Measurements from ENCODE around the gene PPP1R7. TPM values are rescaled to one million over a fixed set of nuclear protein-coding genes. Genes with fewer than 3 reads are reported as not detected.

PPP1R7 gene
- total RNA-seq, 1 experiment from 2014 or later: 65.4 TPM

DNA sequence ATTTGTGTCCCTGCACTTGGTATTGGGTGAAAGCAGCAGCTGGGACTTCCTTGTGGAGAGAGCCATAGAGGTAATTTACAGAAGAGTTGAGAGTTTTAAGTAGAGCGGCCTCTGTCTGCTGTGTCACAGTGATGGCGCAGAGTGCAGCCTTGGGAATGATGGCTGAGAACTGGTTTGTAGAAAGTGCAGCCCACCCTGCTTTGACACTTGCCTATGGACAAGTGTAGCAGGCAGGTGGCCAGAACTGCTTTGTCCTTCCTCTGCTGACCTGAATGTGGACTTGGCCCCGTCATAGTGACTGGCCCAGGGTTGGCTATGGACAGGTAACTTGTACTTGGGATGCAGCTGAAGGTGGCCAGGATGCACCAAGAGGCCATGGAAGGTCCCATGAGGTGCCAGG lies 31.9 kb downstream of the PPP1R7 start:
- H3K4me1 Mint-ChIP-seq (ENCODE audit: low read depth, unreplicated experiment): no peaks in the 10 kb centered on the region
- CTCF ChIA-PET: interaction anchor here (0.7 kb wide), 1 partner anchor 57 kb away, joined by 3 read pairs; no protein-coding TSS in a partner anchor
- H3K9me3 Mint-ChIP-seq (ENCODE audit: low read depth, unreplicated experiment): no peaks in the 10 kb centered on the region
- no peak for DNase-seq
- no peak overlapping the region for H3K4me3 Mint-ChIP-seq (ENCODE audit: low read depth, unreplicated experiment)
- peaks cover 21% of the 10 kb centered on the region for H3K36me3 Mint-ChIP-seq (ENCODE audit: insufficient read depth, unreplicated experiment)
- H3K27ac Mint-ChIP-seq (ENCODE audit: unreplicated experiment): no peak overlapping the region
- TF ChIP-seq, protein P1, sequence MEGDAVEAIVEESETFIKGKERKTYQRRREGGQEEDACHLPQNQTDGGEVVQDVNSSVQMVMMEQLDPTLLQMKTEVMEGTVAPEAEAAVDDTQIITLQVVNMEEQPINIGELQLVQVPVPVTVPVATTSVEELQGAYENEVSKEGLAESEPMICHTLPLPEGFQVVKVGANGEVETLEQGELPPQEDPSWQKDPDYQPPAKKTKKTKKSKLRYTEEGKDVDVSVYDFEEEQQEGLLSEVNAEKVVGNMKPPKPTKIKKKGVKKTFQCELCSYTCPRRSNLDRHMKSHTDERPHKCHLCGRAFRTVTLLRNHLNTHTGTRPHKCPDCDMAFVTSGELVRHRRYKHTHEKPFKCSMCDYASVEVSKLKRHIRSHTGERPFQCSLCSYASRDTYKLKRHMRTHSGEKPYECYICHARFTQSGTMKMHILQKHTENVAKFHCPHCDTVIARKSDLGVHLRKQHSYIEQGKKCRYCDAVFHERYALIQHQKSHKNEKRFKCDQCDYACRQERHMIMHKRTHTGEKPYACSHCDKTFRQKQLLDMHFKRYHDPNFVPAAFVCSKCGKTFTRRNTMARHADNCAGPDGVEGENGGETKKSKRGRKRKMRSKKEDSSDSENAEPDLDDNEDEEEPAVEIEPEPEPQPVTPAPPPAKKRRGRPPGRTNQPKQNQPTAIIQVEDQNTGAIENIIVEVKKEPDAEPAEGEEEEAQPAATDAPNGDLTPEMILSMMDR (IDR thresholded peaks at IDR 0.05; ENCODE audit: unreplicated experiment): no peak
- H3K27me3 Mint-ChIP-seq (ENCODE audit: unreplicated experiment): peaks cover 6% of the 10 kb centered on the region
- BruUV-seq (replicated peaks): no TSS peak
- intact Hi-C loops (cut with micrococcal nuclease; ENCODE audit: unreplicated experiment): no loop called here

DNA sequence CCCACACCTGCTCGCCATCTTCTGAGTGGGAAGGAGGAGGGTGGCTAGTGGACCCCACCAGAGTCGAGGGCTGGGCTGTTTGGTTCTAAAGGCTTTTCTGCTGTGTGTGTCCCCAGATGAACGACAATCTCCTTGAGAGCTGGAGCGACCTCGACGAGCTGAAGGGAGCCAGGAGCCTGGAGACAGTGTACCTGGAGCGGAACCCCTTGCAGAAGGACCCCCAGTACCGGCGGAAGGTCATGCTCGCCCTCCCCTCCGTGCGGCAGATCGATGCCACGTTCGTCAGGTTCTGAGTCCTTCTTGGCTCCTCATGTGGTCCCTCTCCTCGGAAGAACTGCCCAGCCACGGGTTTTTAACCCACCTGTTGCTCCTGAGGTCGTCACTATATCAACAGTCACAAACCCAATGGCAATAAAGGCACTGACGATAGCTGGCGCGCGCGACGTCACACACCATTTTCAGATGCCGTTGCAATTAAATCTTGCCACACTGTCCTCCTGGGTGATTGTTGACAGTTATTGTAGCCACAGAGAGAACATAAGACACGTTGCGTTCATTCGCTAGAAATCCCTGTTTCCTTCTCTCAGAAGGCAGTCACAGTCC lies 32.4 kb downstream of the PPP1R7 start:
- Mint-ChIP-seq H3K36me3 (ENCODE audit: insufficient read depth, unreplicated experiment) (peaks cover 21% of the 10 kb centered on the region), H3K9me3 (ENCODE audit: low read depth, unreplicated experiment) (no peaks in the 10 kb centered on the region), H3K4me1 (ENCODE audit: low read depth, unreplicated experiment) (no peaks in the 10 kb centered on the region), H3K27me3 (ENCODE audit: unreplicated experiment) (peaks cover 11% of the 10 kb centered on the region), H3K27ac (ENCODE audit: unreplicated experiment) (no peak overlapping the region), H3K4me3 (ENCODE audit: low read depth, unreplicated experiment) (no peak overlapping the region)
- CTCF ChIA-PET: no interaction called here
- no TSS peak for BruUV-seq (replicated peaks)
- TF ChIP-seq, protein P1 (IDR thresholded peaks at IDR 0.05; ENCODE audit: unreplicated experiment): no peak
- no peak for DNase-seq
- intact Hi-C loops (cut with micrococcal nuclease; ENCODE audit: unreplicated experiment): no loop called here

- Mint-ChIP-seq H3K36me3 (ENCODE audit: insufficient read depth, unreplicated experiment) (peaks cover 21% of the 10 kb centered on the region), H3K9me3 (ENCODE audit: low read depth, unreplicated experiment) (no peaks in the 10 kb centered on the region), H3K4me3 (ENCODE audit: low read depth, unreplicated experiment) (no peak overlapping the region), H3K27ac (ENCODE audit: unreplicated experiment) (no peak overlapping the region), H3K4me1 (ENCODE audit: low read depth, unreplicated experiment) (no peaks in the 10 kb centered on the region), H3K27me3 (ENCODE audit: unreplicated experiment) (peaks cover 17% of the 10 kb centered on the region)
- TF ChIP-seq, protein P1 (IDR thresholded peaks at IDR 0.05; ENCODE audit: unreplicated experiment): no peak
- intact Hi-C loops (cut with micrococcal nuclease; ENCODE audit: unreplicated experiment): no loop called here
- BruUV-seq (replicated peaks): no TSS peak
- no peak for DNase-seq
- CTCF ChIA-PET: no interaction called here
Measured at GRCh38 chr2:241183221-241183620, 33.0 kb downstream of the PPP1R7 start.

GRCh38 chr2:241184901-241185300 lies 34.6 kb downstream of the PPP1R7 start:
- BruUV-seq (replicated peaks): no TSS peak
- DNase-seq: no peak
- Mint-ChIP-seq H3K4me3 (ENCODE audit: low read depth, unreplicated experiment) (no peak overlapping the region), H3K27me3 (ENCODE audit: unreplicated experiment) (peaks cover 23% of the 10 kb centered on the region), H3K36me3 (ENCODE audit: insufficient read depth, unreplicated experiment) (peaks cover 9% of the 10 kb centered on the region), H3K4me1 (ENCODE audit: low read depth, unreplicated experiment) (no peaks in the 10 kb centered on the region), H3K27ac (ENCODE audit: unreplicated experiment) (no peak overlapping the region), H3K9me3 (ENCODE audit: low read depth, unreplicated experiment) (no peaks in the 10 kb centered on the region)
- intact Hi-C loops (cut with micrococcal nuclease; ENCODE audit: unreplicated experiment): no loop called here
- CTCF ChIA-PET: no interaction called here
- TF ChIP-seq, protein P1 (IDR thresholded peaks at IDR 0.05; ENCODE audit: unreplicated experiment): no peak
